Measurements from ENCODE around the gene GKN1. TPM values are rescaled to one million over a fixed set of nuclear protein-coding genes. Genes with fewer than 3 reads are reported as not detected.

Gene GKN1
- total RNA-seq, 1 donor from 2014 or later: not detected

- Mint-ChIP-seq H3K4me1 (ENCODE audit: unreplicated experiment) (no peaks in the 10 kb centered on the region), H3K27me3 (ENCODE audit: unreplicated experiment) (peaks cover 2% of the 10 kb centered on the region), H3K36me3 (ENCODE audit: low read depth, unreplicated experiment) (no peaks in the 10 kb centered on the region), H3K4me3 (ENCODE audit: unreplicated experiment) (no peak overlapping the region), H3K27ac (ENCODE audit: unreplicated experiment) (no peak overlapping the region), H3K9me3 (ENCODE audit: unreplicated experiment) (no peaks in the 10 kb centered on the region)
- DNase-seq (ENCODE audit: low spot score): no peak
- TF ChIP-seq, protein P1, sequence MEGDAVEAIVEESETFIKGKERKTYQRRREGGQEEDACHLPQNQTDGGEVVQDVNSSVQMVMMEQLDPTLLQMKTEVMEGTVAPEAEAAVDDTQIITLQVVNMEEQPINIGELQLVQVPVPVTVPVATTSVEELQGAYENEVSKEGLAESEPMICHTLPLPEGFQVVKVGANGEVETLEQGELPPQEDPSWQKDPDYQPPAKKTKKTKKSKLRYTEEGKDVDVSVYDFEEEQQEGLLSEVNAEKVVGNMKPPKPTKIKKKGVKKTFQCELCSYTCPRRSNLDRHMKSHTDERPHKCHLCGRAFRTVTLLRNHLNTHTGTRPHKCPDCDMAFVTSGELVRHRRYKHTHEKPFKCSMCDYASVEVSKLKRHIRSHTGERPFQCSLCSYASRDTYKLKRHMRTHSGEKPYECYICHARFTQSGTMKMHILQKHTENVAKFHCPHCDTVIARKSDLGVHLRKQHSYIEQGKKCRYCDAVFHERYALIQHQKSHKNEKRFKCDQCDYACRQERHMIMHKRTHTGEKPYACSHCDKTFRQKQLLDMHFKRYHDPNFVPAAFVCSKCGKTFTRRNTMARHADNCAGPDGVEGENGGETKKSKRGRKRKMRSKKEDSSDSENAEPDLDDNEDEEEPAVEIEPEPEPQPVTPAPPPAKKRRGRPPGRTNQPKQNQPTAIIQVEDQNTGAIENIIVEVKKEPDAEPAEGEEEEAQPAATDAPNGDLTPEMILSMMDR (IDR thresholded peaks at IDR 0.05; ENCODE audit: unreplicated experiment): no peak
Observed at GRCh38 chr2:68994864-68995263, 20.4 kb downstream of the GKN1 start.

- TF ChIP-seq, protein P1 (IDR thresholded peaks at IDR 0.05; ENCODE audit: unreplicated experiment): no peak
- Mint-ChIP-seq H3K36me3 (ENCODE audit: low read depth, unreplicated experiment) (no peaks in the 10 kb centered on the region), H3K4me3 (ENCODE audit: unreplicated experiment) (no peak overlapping the region), H3K27ac (ENCODE audit: unreplicated experiment) (no peak overlapping the region), H3K27me3 (ENCODE audit: unreplicated experiment) (peaks cover 2% of the 10 kb centered on the region), H3K9me3 (ENCODE audit: unreplicated experiment) (no peaks in the 10 kb centered on the region), H3K4me1 (ENCODE audit: unreplicated experiment) (no peaks in the 10 kb centered on the region)
- DNase-seq (ENCODE audit: low spot score): no peak
Observed at GRCh38 chr2:68995916-68996315, 21.5 kb downstream of the GKN1 start.

DNA sequence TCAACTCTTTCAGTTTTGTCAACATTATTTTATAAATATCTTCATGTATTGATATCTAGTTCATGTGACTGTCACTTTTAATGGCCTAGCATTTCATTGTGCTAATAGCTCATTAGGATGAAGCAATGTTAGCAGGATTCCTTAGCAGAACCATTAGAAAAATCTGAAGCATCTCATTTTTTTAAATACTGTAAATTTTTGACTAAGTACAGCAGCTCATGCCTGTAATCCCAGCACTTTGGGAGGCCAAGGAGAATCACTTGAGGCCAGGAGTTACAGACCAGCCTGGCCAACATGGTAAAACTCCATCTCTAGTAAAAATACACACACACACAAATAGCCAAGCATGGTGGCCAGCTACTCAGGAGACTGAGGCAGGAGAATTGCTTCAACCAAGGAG lies 23.0 kb downstream of the GKN1 start:
- H3K4me1 Mint-ChIP-seq (ENCODE audit: unreplicated experiment): no peaks in the 10 kb centered on the region
- no peak overlapping the region for H3K4me3 Mint-ChIP-seq (ENCODE audit: unreplicated experiment)
- no peaks in the 10 kb centered on the region for H3K36me3 Mint-ChIP-seq (ENCODE audit: low read depth, unreplicated experiment)
- DNase-seq (ENCODE audit: low spot score): no peak
- TF ChIP-seq, protein P1 (IDR thresholded peaks at IDR 0.05; ENCODE audit: unreplicated experiment): no peak
- no peak overlapping the region for H3K27ac Mint-ChIP-seq (ENCODE audit: unreplicated experiment)
- H3K9me3 Mint-ChIP-seq (ENCODE audit: unreplicated experiment): no peaks in the 10 kb centered on the region
- H3K27me3 Mint-ChIP-seq (ENCODE audit: unreplicated experiment): peaks cover 2% of the 10 kb centered on the region

DNA sequence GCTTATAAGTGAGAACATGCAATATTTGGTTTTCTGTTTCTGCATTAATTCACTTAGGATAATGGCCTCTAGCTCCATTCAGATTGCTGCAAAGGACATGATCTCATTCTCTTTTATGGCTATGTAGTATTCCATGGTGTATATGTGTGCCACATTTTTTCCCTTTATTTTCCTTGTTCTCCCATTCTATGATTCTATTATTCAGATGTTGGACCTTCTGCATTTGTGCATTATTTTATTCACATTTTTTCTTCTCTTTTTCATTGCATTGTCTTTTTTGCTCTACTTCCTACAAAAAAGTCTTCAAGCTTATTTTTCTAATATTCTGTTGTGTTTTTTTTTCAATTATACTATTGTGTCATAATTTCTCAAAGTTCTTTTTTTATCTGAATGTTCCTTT lies 27.4 kb downstream of the GKN1 start:
- TF ChIP-seq, protein P1 (IDR thresholded peaks at IDR 0.05; ENCODE audit: unreplicated experiment): no peak
- no peaks in the 10 kb centered on the region for H3K9me3 Mint-ChIP-seq (ENCODE audit: unreplicated experiment)
- no peaks in the 10 kb centered on the region for H3K27me3 Mint-ChIP-seq (ENCODE audit: unreplicated experiment)
- DNase-seq (ENCODE audit: low spot score): no peak
- H3K36me3 Mint-ChIP-seq (ENCODE audit: low read depth, unreplicated experiment): no peaks in the 10 kb centered on the region
- H3K4me3 Mint-ChIP-seq (ENCODE audit: unreplicated experiment): no peak overlapping the region
- no peak overlapping the region for H3K27ac Mint-ChIP-seq (ENCODE audit: unreplicated experiment)
- no peaks in the 10 kb centered on the region for H3K4me1 Mint-ChIP-seq (ENCODE audit: unreplicated experiment)

DNA sequence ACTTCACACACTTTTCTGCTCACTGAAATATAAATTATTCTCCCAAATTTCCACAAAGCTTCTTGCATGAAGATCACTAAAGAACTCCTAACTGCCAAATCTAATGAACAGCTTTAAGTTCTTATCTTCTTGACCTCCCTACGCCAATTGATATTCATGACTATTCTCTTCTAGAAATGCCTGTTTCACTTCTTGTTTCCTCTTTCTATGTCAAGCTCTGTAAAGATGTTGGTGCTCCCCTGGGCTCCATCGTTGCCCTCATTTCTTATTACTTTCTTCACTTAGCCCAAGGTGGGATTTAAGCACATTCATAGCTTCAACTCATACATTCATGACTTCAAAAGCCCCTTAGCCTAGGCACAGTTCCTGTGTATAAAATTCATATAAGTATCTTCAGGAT lies 29.3 kb downstream of the GKN1 start:
- TF ChIP-seq, protein P1 (IDR thresholded peaks at IDR 0.05; ENCODE audit: unreplicated experiment): no peak
- H3K27me3 Mint-ChIP-seq (ENCODE audit: unreplicated experiment): no peaks in the 10 kb centered on the region
- no peak for DNase-seq (ENCODE audit: low spot score)
- H3K27ac Mint-ChIP-seq (ENCODE audit: unreplicated experiment): no peak overlapping the region
- H3K4me1 Mint-ChIP-seq (ENCODE audit: unreplicated experiment): no peaks in the 10 kb centered on the region
- H3K9me3 Mint-ChIP-seq (ENCODE audit: unreplicated experiment): no peaks in the 10 kb centered on the region
- no peaks in the 10 kb centered on the region for H3K36me3 Mint-ChIP-seq (ENCODE audit: low read depth, unreplicated experiment)
- no peak overlapping the region for H3K4me3 Mint-ChIP-seq (ENCODE audit: unreplicated experiment)
